ENCODE measurements around the gene PHF10. TPM values are rescaled to one million over a fixed set of nuclear protein-coding genes. Genes with fewer than 3 reads are reported as not detected.
"Not testable (repeated sequence)": the region's sequence is repeated elsewhere in the genome, so short reads cannot be mapped to it uniquely, and the experiment has no call there.

PHF10 gene
- total RNA-seq, 1 donor from 2014 or later = 62.9 TPM

DNA sequence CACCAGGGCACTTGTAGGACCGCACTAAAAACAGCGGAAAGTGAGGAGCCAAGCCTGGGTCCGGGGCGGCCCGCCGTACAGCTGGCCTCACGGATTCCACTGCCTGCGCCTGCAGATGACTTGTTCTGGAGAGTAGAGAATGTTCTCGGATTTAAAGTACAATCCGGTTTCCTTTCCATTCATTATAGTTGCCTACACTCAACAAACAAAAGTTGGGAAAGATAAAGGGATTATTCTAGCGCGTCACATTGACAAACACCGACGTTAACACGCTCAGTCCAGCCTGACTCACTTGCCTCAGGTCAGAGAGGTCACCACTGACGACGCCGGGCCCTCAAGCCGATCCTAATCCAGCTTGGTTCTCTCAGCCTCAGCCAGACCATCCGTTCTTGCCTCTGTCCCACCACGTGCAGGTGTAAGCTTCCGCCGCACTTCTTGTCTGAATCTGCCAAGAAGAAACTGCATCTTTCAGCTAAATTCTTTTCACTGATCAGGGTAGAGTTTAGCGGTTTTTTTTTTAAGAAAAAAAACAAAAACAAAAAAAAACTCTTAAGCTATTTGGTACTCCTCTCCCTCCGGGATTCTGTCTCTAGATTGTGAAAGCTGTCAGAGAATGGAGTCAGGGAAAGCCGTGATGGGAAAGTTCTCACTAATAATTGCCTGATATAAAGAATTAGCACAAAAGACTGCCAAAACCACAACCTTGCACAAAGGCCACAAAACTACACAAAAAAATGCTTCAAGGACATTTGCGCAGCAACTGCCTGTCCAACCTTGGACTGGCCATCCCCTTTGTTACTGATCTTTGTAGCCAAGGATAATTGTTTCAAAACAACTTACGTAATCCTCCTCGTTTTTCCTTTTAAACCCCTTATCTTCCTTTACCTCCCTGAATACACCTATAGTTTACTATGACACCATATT lies 1.1 kb upstream of the PHF10 start:
- intact Hi-C loops (cut with micrococcal nuclease) = no loop called here
- DNase-seq = peak; percentile 55
- ATAC-seq = peak; percentile 31

DNA sequence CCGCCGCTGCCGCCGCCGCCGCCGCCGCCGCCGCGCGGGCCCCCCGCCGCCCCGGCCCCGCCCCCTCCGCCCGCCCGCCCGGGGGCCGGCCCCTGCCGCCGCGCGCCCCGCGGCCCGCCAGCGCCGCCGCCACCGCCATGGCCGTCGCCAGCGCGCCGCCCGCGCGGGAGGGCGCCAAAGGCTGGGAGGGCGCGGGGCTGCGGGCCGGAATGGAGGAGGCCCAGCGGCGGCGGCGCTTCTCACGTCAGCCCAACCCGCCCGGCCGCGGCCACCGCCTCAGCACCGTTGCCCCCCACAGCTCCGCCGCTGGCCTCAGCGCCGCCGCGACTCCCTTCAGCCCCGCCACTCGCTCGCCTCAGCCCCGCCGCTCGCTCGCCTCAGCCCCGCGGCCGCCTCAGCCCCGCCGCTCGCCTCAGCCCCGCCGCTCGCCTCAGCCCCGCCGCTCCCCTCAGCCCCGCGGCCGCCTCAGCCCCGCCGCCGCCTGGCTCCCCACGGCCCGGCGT lies 258 bp downstream of the PHF10 start:
- DNase-seq (peak; percentile 69), ATAC-seq (peak; percentile 35)
- intact Hi-C loops (cut with micrococcal nuclease) = no loop called here

DNA sequence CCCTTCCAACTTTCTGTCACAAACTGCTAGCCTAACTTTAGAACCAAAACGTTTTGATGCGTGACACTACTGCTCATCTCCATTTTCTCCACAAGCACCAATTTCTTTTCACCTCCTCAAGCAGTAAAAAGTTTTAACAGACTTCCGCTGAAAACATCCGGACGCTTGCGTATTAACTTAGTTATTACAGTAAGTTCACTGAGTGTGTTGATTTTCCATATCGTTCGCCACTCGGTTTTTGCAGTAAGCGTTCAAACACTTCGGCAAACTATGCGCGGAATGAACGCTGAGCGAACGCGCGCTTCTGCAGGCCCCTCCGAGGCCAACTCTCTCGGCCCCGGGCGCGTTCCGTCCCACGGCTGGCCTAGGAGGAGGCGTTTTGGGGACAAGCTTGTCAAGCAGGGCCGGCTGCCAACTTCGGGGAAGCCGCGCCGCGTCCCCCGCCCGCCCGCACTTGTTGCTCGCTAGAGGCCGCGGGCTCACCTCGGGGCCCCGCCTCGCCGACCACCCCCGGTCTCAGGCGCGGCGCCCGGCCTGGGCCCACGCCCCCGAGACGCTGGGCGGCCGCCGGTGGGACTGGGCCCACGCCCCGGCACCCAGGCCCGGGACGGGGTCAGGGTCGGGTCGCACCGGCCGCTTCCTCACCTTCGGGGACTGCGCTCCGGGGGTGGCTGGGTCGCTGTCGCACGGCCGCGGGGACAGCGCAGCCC lies 945 bp downstream of the PHF10 start:
- peak; percentile 85 for ATAC-seq

DNA sequence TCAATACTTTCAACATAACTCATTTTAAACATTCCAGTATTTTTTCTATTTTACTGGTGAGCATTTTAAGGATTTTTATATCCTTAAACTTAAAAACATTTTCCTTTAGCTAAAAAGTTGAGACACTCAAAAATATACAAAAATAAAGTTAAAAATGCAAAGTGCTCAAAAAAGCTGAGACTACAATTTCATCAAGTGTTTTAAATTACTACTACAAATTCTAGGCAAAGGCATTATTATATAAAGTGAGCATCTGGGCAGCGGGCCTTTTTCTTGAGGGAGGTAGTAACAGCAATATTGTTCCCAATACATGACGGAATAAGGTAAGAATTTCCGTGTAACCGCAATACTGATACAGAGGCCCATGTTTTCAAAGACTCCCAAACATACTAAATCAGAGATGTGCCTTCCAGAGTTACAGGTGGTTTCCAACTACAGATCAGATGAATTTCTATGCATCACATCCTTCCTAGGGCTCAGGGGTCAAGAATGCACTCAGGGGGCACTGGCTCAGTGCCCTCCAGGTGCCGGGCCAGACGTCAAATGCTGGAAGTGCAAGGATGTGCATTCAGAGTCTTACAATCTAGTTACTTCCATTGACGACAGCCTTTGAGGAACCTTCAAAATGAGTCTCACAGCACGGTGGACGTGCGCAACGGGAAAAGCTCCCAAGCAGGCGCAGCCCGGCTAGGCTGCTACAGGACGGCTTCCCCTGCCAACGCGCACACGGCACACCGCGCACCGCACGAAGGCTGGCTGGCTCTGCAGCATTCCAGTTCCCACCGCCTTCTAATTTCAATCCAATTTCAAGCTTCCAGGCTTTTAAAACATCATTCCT lies 1.7 kb downstream of the PHF10 start:
- peak; percentile 69 for ATAC-seq
- intact Hi-C loops (cut with micrococcal nuclease) = no loop called here

More for the DNA sequence above, 945 bp downstream of the PHF10 start:
- peak; percentile 91 for DNase-seq
- intact Hi-C loops (cut with micrococcal nuclease) = no loop called here

DNA sequence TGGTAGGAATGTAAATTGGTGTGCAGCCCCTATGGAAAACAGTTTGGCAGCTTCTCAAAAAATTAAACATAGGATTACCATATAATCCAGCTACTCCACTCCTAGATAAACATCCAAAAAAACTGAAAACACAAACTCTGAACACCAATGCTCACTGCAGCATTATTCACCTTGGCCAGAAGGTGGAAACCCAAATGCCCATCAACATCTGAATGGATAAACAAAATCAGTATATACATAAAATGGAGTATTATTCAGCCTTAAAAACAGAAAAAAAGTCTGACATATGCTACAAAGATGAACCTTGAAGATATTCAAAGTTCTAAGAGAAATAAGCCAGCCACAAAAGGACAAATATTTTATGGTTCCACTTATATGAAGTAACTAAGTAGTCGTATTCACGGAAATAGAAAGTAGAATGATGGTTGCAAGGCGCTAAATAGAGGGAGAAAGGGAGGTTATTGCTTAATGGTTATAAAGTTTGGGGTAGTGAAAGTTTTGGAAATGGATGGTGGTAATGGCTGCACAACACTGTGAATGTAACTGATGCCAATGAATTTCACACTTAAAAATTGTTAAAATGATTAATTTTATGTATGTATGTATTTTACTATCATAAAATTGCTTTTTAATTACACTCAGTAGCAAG lies 4.0 kb downstream of the PHF10 start:
- ATAC-seq = no peak
- no peak for DNase-seq
- intact Hi-C loops (cut with micrococcal nuclease) = no loop called here

More for the DNA sequence above, 1.7 kb downstream of the PHF10 start:
- peak; percentile 65 for DNase-seq

DNA sequence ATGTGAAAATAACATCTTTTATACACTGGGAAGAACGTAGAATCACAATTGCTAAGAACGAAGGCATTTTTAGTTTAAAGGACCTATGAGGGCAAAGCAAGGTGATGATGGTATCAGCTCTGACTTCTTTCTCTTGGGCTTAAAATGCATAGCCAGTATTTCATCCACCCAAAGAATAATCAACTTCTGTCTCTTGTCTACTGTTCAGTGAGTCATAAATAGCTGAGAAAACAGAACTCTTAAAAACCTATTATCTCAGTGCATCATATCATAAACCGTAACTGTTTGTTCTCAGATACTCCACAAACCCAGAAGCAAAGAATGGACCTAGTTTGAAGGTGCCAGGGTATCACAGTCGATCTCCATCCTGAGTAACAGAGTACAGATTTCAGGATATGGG lies 5.2 kb downstream of the PHF10 start:
- no peak for ATAC-seq
- intact Hi-C loops (cut with micrococcal nuclease) = no loop called here
- DNase-seq = no peak

DNA sequence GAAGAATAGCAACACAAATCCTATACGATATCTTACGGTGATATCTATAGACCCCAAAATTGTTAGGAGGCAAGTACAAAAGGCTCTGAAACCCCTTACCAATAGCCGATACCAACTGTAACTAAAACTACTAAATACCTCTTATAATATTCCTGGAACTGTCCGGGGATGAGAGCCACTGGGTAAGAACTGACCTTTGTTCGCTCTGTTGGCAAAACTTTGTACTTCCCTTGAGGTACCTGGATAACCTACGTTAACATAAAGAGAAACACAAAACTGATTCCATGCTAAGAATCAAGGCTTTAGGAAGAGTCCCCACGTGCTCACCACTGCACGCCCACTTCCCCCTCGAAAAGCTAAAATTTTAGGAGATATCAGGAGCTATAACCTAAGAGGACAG lies 9.7 kb downstream of the PHF10 start:
- intact Hi-C loops (cut with micrococcal nuclease) = no loop called here
- DNase-seq = no peak
- no peak for ATAC-seq

DNA sequence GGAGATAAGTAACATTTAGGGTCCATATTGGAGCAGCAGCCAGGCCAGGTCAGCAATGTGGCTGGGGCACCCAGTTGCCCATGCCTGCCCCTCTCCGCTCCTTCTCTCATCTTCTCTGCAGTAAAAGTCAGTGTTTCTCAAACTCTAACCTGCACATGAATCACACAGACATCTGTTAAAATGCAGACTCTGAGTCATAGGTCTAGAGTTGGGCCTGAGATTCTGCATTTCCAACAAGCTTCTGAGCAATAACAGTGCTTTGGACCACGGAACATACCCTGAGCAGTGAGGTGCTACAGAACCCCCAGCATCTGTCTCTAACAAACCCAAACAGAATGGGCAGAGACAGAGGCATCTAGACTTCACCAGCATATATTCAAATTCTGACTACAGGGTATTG lies 10.1 kb downstream of the PHF10 start:
- no peak for ATAC-seq
- intact Hi-C loops (cut with micrococcal nuclease) = no loop called here

DNA sequence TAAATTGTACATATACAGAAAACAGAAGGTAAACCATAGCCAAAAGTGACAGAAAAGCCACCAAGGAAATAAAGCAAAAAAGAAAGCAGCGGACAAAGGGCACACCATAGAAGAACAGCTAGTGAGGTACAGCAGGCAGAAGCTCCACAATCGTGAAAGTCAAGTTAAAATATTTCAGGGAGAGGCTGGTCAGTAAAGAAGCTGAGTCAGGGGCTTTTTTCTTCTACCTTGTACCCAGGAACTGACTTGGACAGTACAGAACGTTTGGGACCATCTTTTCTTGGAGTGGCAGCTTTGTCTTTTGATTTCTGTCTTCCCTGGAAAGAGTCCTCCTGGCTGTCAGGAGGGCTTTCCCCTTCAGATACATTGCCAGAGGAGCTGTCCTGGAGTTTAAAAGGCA lies 14.3 kb downstream of the PHF10 start:
- intact Hi-C loops (cut with micrococcal nuclease) = no loop called here
- ATAC-seq (no peak), DNase-seq (no peak)

More for the DNA sequence above, 10.1 kb downstream of the PHF10 start:
- no peak for DNase-seq

DNA sequence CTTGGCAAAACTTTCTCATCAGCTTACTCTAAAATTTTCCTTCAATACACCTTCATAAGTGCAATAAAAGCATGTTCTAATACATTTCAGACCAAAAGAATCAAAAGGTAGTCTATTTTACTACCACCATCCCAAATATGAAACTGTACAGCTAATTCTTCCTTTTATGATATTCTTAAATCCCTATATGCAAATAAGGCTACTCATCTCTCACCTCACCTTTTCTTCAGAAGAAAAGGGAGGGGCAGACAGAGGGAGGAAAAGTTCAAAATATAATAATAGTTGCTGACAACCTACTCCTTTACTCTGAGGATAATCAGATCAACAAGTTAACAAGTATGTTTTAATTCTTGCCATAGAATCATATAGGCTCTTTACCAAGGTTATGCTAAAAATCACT lies 15.0 kb downstream of the PHF10 start:
- DNase-seq (no peak), ATAC-seq (no peak)
- intact Hi-C loops (cut with micrococcal nuclease) = no loop called here

DNA sequence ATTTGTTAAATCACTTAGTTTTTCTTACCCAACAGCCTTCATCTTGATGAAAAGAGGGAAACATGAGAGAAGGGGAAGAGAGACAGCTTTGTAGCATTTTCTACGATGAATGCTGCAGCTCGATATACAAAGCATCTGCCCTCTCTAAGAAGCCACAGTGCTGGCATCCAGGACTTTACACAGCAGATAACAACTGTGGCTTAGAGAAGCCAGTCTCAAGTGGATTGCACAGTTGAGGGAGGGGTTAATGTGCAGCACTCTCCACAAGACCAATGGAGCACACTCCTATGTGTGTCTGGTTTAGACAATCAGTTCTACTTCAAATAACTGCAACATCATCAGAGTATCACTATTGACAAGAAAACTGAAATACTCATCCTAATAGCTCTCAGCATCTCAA lies 16.5 kb downstream of the PHF10 start:
- intact Hi-C loops (cut with micrococcal nuclease) = no loop called here
- DNase-seq = no peak
- peak; percentile 64 for ATAC-seq

DNA sequence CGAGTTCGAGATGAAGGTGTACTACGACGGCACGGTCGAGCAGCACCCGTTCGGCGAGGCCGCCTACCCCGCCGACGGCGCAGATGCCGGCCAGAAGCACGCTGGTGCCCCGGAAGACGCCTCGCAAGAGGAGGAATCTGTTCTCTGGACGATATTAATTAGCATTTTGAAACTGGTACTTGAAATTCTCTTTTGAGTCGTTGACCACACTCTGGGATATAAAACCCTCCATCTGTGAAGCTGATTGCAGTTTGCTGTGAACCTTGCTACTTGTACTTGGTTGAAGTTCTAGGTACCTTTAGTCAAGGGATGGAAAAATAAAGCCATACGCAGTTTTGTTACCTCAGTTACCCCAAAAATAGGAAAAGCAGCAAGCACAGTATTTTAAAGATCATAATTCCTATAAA lies 21.5 kb downstream of the PHF10 start:
- intact Hi-C loops (cut with micrococcal nuclease) = no loop called here
- no peak for DNase-seq
- no peak for ATAC-seq

DNA sequence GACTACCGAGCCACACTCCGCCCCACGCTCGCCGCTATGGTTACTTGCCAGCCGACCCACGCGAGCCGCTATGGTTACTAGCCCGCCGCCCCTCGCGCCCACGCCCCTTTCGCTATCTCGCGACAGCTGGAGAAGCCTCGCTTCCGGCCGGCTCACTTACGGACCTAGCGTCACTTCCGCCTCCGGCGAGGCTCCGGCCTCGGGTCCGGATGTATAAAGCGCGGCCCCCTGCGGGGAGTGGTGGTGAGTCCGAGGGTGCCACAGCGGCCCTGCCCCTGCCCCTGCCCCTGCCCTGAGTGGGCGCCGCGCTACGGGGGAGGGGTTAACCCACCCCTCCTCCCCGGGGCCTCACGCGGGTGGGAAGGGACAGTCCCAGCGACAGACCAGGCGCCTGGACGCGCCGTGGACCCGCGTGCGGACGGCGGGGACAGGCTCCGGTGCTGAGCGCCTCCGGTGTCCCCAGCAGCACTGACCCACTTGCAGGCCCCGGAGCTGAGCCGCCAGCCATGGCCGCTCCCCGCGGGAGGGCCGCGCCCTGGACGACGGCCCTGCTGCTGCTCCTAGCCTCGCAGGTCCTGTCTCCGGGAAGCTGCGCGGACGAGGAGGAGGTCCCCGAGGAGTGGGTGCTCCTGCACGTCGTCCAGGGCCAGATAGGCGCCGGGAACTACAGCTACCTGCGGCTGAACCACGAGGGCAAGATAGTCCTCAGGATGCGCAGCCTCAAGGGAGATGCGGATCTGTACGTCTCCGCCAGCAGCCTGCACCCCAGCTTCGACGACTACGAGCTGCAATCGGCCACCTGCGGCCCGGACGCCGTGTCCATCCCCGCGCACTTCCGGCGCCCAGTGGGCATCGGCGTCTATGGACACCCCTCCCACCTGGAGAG lies 22.1 kb downstream of the PHF10 start, which contains the start of the genes C6orf120 and WDR27:
C6orf120 (plus strand) TSS at position 173 of the 886 bp plus-strand sequence; CDS start at position 507, 334 bp downstream.
WDR27 (minus strand) TSS at position 76 of the 886 bp plus-strand sequence. CDS start 13,024 bp downstream, outside the sequence.
- intact Hi-C loops (cut with micrococcal nuclease) = no loop called here
- peak; percentile 99 for ATAC-seq
- peak; percentile 98 for DNase-seq

DNA sequence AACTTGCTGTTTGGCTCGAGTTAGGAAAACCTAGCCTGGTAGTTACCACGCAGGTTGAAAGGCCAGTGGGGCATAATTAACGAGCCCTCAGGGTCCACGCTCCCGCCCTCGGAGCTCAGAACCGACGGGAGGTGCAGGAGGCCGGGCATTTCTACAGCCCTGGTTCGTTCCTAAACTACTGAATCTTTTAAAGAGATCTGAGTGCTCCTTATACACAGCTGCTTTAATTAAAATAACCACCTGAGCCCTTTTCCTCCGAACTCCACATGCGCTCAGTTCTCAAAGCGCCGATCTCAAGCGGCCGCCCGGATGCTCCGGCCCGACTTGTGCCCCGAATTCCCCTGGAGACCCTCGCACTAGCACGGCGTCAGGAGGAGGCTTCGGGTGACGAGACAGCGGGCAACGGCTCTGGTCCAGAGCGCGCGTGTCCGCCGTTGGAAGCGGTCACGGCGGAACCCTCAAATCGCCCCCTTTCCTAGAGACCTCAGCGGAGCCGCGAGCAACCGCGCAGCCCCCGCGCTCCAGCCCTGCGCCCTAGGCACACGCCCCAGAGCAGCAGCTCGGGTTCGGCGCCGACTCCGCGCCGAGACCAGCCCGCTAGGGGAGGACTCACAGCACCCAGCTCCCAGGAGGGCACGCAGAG lies 22.9 kb downstream of the PHF10 start:
- DNase-seq = no peak
- intact Hi-C loops (cut with micrococcal nuclease) = no loop called here
- peak; percentile 10 for ATAC-seq

DNA sequence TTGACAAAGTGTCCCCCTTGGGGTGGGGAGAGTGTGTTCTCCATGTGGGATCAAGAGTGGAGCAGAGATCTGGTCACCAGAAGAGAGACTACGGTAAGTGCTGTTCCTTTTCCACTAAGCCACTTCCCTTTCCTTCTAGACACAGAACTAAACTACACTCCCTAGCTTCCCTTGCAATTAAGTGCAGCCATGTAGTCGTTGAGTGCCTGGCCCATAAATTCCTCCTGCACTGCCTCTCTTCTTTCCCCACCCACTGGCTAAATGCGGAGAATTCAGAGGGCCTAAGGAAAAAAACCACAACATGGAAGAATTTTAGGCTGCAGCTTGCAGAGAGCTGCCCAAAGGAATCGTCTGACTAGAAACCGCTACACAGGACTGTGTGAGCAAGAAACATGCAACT lies 24.0 kb downstream of the PHF10 start:
- intact Hi-C loops (cut with micrococcal nuclease) = no loop called here
- ATAC-seq = no peak
- DNase-seq = no peak

DNA sequence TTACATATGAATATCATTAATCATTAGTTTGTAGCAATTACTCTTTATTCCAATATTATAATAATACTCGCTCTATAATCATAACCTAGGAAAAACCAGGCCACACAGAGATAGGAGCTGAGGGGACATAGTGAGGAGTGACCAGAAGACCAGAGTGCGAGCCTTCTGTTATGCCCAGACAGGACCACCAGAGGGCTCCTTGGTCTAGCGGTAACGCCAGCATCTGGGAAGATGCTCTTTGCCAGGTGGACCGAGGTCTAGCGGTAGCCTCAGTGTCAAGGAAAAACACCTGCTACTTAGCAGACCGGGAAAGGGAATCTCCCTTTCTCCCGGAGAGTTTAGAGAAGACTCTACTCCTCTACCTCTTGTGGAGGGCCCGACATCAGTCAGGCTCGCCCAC lies 27.2 kb downstream of the PHF10 start:
- intact Hi-C loops (cut with micrococcal nuclease); DNase-seq; ATAC-seq: not testable (repeated sequence)

DNA sequence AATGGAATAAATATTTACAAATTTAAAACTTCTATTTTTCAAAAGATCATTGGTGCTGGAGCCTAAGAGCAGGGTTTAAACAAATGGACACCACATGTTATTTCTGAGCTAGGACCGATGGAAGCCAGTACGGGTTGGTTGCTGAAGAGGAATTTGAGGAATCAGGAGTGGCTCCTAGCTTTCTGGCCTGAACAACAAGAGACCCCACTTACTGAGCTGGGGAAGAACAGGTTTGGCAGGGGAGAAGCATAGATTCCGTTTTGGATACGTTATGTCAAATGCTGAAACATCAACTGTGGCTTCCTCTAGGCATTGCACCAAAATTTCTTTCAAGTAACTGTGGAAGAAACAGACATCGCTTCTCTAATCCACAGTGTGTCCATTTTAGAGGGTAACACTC lies 29.2 kb downstream of the PHF10 start:
- intact Hi-C loops (cut with micrococcal nuclease) = no loop called here
- no peak for ATAC-seq
- no peak for DNase-seq
